Liver (tissue), 9 donors: ENCODE data around the gene SREK1. TPM values are rescaled to one million over a fixed set of nuclear protein-coding genes. Genes with fewer than 3 reads are reported as not detected.
A peak's percentile ranks its signal among the peaks of the same experiment; 100 is the strongest.

Experiments used
- DNase-seq: peaks from one replicate; pipeline ENCODE4 v3.0.0-alpha.2; 2017; ENCODE audit warnings: low spot score
- H3K27ac ChIP-seq, 2 donors: one replicate each; pipeline ENCODE4 v1.7.0; 2013; ENCODE audit warnings: inconsistent platforms in 2 of 2, low read length in 2 of 2, control low read depth in 1 of 2, low read depth in 1 of 2, mild to moderate bottlenecking in 1 of 2
- H3K27me3 ChIP-seq, 4 donors: one replicate each; pipeline versions ENCODE4 v1.6.1 to v1.7.0; 2013; ENCODE audit warnings: low read length in 3 of 4, inconsistent platforms in 1 of 4, mild to moderate bottlenecking in 1 of 4, moderate library complexity in 1 of 4; ENCODE audit not compliant: control insufficient read depth in 4 of 4, insufficient read depth in 4 of 4
- H3K36me3 ChIP-seq, 4 donors: one replicate each; pipeline versions ENCODE4 v1.6.1 to v1.7.0; 2013; ENCODE audit warnings: low read length in 3 of 4, mild to moderate bottlenecking in 3 of 4, low read depth in 1 of 4, moderate library complexity in 1 of 4; ENCODE audit not compliant: control insufficient read depth in 4 of 4, insufficient read depth in 3 of 4
- H3K4me1 ChIP-seq, 4 donors: one replicate each; pipeline versions ENCODE4 v1.6.1 to v1.7.0; 2013; ENCODE audit warnings: low read length in 3 of 4, mild to moderate bottlenecking in 3 of 4, moderate library complexity in 1 of 4; ENCODE audit not compliant: control insufficient read depth in 4 of 4, insufficient read depth in 4 of 4
- H3K4me3 ChIP-seq, 3 donors: one replicate each; pipeline versions ENCODE4 v1.6.1 to v1.7.0; 2013; ENCODE audit warnings: low read length in 3 of 3, control low read depth in 1 of 3, low read depth in 1 of 3, mild to moderate bottlenecking in 1 of 3
- H3K9ac ChIP-seq, 2 donors: one replicate each; pipeline ENCODE4 v1.7.0; 2013; ENCODE audit warnings: low read length in 2 of 2, mild to moderate bottlenecking in 2 of 2, moderate library complexity in 2 of 2, control low read depth in 1 of 2, low read depth in 1 of 2
- H3K9me3 ChIP-seq, 4 donors: one replicate each; pipeline versions ENCODE4 v1.6.1 to v1.7.0; 2013; ENCODE audit warnings: low read length in 3 of 4; ENCODE audit not compliant: control insufficient read depth in 4 of 4
- EGR1 ChIP-seq, 2 donors: IDR thresholded peaks; 2 replicates each; pipeline ENCODE4 v1.6.1; 2016 to 2018; ENCODE audit warnings: antibody characterized with exemption in 2 of 2, low read depth in 2 of 2
- FOXA1 ChIP-seq: IDR thresholded peaks from 2 replicates; pipeline ENCODE4 v1.6.1; 2016; ENCODE audit warnings: antibody characterized with exemption
- FOXA2 ChIP-seq: IDR thresholded peaks from 2 replicates; pipeline ENCODE4 v1.6.1; 2016; ENCODE audit warnings: antibody characterized with exemption
- GABPA ChIP-seq, 2 donors: IDR thresholded peaks in 1 of 2; conservative IDR thresholded peaks in 1 of 2; 2 replicates each; pipeline ENCODE4 v1.6.1; 2016; ENCODE audit warnings: antibody characterized with exemption in 2 of 2, mild to moderate bottlenecking in 1 of 2, moderate library complexity in 1 of 2
- HNF4A ChIP-seq, 2 donors: conservative IDR thresholded peaks; 2 replicates each; pipeline ENCODE4 v1.6.1; 2016; ENCODE audit warnings: antibody characterized with exemption in 2 of 2, mild to moderate bottlenecking in 2 of 2
- JUND ChIP-seq, 2 donors: IDR thresholded peaks; 2 replicates each; pipeline ENCODE4 v1.6.1; 2016; ENCODE audit warnings: antibody characterized with exemption in 2 of 2
- NR2F2 ChIP-seq: IDR thresholded peaks from 2 replicates; pipeline ENCODE4 v1.6.1; 2016; ENCODE audit warnings: antibody characterized with exemption
- SP1 ChIP-seq: IDR thresholded peaks from 2 replicates; pipeline ENCODE4 v1.6.1; 2018; ENCODE audit warnings: antibody characterized with exemption, mild to moderate bottlenecking
- TAF1 ChIP-seq: conservative IDR thresholded peaks from 2 replicates; pipeline ENCODE4 v1.6.1; 2016; ENCODE audit warnings: antibody characterized with exemption, mild to moderate bottlenecking
- YY1 ChIP-seq: IDR thresholded peaks from 2 replicates; pipeline ENCODE4 v1.6.1; 2016; ENCODE audit warnings: antibody characterized with exemption, mild to moderate bottlenecking
- WGBS: extraction: QIAGEN DNeasy Blood & Tissue Kit; methylation state at CpG from one replicate; pipeline ENCODE4 v1.1.7; 2013; 5-methylcytosine and 5-hydroxymethylcytosine counted together
- polyA plus RNA-seq, 2 donors: library from polyadenylated mRNA; stranded (reverse) in 1 of 2; unstranded in 1 of 2; fragments of 200-250 nt in 1 of 2; fragments of >200 nt in 1 of 2; fragmentation: Nextera tagmentation in 1 of 2; extraction: Ambion mirVana in 1 of 2; gene quantifications; one replicate each; pipeline versions ENCODE4 v1.2.1 to v1.2.3, GENCODE V29; 2013 to 2015
- total RNA-seq, 2 donors: library from RNA; depleted of rRNA; stranded (reverse); fragments of >200 nt; gene quantifications; one replicate each; pipeline ENCODE4 v1.2.3, GENCODE V29; 2014
- TF ChIP-seq, protein P1 (sequence below): IDR thresholded peaks from 2 replicates; pipeline ENCODE4 v1.6.1; 2016; ENCODE audit warnings: antibody characterized with exemption, mild to moderate bottlenecking
- TF ChIP-seq, protein P2 (sequence below): IDR thresholded peaks from 2 replicates; pipeline ENCODE4 v1.6.1; 2016; ENCODE audit warnings: antibody characterized with exemption
- TF ChIP-seq, protein P3 (sequence below): fragments of 150-350 bp; IDR thresholded peaks from 2 replicates; pipeline ENCODE4 v1.5.1; 2017; ENCODE audit warnings: improper control_type of control experiment, low read depth, low read length; ENCODE audit not compliant: missing input control
- donor health status: healthy.
- donor health status: healthy.
- donor health status: healthy.
- donor health status: healthy.
- donor health status: healthy.

The SREK1 gene, protein sequence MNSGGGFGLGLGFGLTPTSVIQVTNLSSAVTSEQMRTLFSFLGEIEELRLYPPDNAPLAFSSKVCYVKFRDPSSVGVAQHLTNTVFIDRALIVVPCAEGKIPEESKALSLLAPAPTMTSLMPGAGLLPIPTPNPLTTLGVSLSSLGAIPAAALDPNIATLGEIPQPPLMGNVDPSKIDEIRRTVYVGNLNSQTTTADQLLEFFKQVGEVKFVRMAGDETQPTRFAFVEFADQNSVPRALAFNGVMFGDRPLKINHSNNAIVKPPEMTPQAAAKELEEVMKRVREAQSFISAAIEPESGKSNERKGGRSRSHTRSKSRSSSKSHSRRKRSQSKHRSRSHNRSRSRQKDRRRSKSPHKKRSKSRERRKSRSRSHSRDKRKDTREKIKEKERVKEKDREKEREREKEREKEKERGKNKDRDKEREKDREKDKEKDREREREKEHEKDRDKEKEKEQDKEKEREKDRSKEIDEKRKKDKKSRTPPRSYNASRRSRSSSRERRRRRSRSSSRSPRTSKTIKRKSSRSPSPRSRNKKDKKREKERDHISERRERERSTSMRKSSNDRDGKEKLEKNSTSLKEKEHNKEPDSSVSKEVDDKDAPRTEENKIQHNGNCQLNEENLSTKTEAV
- total RNA-seq, result 10 to 100 TPM; 52.3 to 85.8 TPM
- polyA plus RNA-seq, result 10 to 100 TPM; 10.2 to 35.4 TPM

DNA sequence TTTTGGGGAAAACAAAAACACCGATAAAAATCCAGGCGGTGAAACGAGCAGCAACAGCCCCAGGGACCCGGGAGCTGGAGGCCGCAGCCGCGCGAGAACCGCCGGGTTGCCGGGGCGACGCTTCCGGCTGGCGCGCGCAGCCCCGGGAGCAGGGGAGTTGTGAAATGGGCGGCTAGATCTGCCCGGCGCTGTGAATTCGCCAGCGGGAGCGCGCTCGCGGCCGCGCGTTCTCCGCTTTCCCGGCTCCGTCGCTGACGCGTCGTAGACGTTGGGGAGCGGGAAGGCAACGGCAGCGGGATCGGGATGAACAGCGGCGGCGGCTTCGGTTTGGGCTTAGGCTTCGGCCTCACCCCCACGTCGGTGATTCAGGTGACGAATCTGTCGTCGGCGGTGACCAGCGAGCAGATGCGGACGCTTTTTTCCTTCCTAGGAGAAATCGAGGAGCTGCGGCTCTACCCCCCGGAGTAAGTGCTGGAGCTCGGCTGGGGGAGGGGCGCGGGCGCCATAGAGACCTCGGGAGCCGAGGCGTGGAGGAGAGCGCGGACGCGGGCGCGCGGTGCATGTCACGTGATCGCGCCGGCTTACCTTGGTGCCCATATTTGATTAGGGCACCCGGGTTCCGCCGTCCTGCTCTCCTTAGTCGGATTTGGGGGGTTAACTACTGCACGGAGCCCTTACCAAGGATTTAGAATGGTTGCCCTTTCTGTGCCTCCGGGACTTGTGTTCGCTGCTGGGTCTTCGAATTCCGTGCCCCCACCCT, at the start of gene SREK1:
Gene SREK1 (plus strand): TSS at position 227 of the 760 bp plus-strand sequence. CDS start 77 bp downstream, at position 304.
- H3K27me3 ChIP-seq, result no peaks in the 10 kb centered on the region
- H3K27ac ChIP-seq, result peak within 1 kb of the TSS; percentile 99 to 100
- WGBS, result under 1% methylated on average over 86 of the region's 86 CpGs
- no peaks in the 10 kb centered on the region for H3K9me3 ChIP-seq
- peak; percentile 89 for DNase-seq
- peak within 1 kb of the TSS; percentile 97 to 99 for H3K9ac ChIP-seq
- peaks cover 0 to 24% (median 20%) of the 10 kb centered on the region in 4 donors for H3K4me1 ChIP-seq
- TF ChIP-seq NR2F2 (peak; percentile 12), EGR1 (IDR thresholded peaks at IDR 0.05; ENCODE audit: low read depth in 2 of 2) (peak in 1 of 2 donors; percentile 8), HNF4A (conservative IDR thresholded peaks at IDR 0.05) (no peak), FOXA2 (no peak), JUND (IDR thresholded peaks at IDR 0.05) (no peak), YY1 (peak; percentile 99), GABPA (IDR thresholded peaks at IDR 0.05 in 1 of 2, conservative IDR thresholded peaks at IDR 0.05 in 1 of 2) (no peak), FOXA1 (no peak), TAF1 (no peak), SP1 (peak; percentile 6)
- TF ChIP-seq, protein P1, sequence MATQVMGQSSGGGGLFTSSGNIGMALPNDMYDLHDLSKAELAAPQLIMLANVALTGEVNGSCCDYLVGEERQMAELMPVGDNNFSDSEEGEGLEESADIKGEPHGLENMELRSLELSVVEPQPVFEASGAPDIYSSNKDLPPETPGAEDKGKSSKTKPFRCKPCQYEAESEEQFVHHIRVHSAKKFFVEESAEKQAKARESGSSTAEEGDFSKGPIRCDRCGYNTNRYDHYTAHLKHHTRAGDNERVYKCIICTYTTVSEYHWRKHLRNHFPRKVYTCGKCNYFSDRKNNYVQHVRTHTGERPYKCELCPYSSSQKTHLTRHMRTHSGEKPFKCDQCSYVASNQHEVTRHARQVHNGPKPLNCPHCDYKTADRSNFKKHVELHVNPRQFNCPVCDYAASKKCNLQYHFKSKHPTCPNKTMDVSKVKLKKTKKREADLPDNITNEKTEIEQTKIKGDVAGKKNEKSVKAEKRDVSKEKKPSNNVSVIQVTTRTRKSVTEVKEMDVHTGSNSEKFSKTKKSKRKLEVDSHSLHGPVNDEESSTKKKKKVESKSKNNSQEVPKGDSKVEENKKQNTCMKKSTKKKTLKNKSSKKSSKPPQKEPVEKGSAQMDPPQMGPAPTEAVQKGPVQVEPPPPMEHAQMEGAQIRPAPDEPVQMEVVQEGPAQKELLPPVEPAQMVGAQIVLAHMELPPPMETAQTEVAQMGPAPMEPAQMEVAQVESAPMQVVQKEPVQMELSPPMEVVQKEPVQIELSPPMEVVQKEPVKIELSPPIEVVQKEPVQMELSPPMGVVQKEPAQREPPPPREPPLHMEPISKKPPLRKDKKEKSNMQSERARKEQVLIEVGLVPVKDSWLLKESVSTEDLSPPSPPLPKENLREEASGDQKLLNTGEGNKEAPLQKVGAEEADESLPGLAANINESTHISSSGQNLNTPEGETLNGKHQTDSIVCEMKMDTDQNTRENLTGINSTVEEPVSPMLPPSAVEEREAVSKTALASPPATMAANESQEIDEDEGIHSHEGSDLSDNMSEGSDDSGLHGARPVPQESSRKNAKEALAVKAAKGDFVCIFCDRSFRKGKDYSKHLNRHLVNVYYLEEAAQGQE, result peak; percentile 15
- TF ChIP-seq, protein P2, sequence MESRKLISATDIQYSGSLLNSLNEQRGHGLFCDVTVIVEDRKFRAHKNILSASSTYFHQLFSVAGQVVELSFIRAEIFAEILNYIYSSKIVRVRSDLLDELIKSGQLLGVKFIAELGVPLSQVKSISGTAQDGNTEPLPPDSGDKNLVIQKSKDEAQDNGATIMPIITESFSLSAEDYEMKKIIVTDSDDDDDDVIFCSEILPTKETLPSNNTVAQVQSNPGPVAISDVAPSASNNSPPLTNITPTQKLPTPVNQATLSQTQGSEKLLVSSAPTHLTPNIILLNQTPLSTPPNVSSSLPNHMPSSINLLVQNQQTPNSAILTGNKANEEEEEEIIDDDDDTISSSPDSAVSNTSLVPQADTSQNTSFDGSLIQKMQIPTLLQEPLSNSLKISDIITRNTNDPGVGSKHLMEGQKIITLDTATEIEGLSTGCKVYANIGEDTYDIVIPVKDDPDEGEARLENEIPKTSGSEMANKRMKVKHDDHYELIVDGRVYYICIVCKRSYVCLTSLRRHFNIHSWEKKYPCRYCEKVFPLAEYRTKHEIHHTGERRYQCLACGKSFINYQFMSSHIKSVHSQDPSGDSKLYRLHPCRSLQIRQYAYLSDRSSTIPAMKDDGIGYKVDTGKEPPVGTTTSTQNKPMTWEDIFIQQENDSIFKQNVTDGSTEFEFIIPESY, result peak; percentile 90
- TF ChIP-seq, protein P3, sequence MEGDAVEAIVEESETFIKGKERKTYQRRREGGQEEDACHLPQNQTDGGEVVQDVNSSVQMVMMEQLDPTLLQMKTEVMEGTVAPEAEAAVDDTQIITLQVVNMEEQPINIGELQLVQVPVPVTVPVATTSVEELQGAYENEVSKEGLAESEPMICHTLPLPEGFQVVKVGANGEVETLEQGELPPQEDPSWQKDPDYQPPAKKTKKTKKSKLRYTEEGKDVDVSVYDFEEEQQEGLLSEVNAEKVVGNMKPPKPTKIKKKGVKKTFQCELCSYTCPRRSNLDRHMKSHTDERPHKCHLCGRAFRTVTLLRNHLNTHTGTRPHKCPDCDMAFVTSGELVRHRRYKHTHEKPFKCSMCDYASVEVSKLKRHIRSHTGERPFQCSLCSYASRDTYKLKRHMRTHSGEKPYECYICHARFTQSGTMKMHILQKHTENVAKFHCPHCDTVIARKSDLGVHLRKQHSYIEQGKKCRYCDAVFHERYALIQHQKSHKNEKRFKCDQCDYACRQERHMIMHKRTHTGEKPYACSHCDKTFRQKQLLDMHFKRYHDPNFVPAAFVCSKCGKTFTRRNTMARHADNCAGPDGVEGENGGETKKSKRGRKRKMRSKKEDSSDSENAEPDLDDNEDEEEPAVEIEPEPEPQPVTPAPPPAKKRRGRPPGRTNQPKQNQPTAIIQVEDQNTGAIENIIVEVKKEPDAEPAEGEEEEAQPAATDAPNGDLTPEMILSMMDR, result no peak
- peak within 1 kb of the TSS; percentile 61 to 99 (median 99) for H3K4me3 ChIP-seq
- no peaks in the 10 kb centered on the region for H3K36me3 ChIP-seq
